B cell (primary cell): Measurements from ENCODE around the gene RASL10A.

Experiments used
- CTCF ChIP-seq: fragments of 200-600 bp; IDR thresholded peaks from one replicate; pipeline ENCODE4 v1.8.0; 2022; ENCODE audit warnings: antibody characterized with exemption, mild to moderate bottlenecking
- EZH2 ChIP-seq: IDR thresholded peaks from 2 replicates; pipeline ENCODE4 v1.6.1; 2012; ENCODE audit warnings: borderline replicate concordance, low read depth, mild to moderate bottlenecking, moderate library complexity, low read length; ENCODE audit not compliant: insufficient read depth, poor library complexity, severe bottlenecking

DNA sequence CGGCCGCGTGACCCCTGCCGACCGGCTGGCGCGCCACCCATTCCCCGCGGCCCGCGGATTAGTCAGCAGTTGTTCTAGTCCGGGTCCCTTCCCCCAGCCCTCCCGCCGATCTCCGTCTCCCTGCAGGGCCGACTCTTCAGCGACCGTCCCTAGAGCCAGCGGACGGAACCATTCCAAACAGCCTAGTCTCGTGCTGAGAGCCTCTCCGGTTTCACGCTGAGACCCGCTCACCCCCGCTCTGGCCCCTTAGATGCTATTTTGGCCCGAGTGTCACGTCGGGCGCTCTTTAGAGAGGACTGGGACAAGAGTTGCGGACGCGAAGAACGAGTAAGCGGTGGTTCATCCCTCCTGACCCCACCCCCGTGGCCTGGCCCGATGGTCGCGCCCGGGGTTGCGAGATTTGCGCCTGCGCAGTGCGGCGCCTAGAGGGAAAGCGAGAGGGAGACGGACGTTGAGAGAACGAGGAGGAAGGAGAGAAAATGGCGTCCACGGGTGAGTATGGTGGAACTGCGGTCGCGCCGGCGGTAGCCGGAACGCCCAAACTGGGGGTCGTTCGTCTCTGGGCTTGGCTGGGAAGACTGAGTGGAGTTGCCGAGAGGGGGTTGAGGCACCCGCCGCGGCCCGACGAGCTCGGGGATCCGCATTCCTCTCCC, 47.5 kb downstream of the RASL10A start, which contains the start of the genes EWSR1 and RHBDD3:
- TF ChIP-seq CTCF (no peak), EZH2 (no peak)
